Measurements from ENCODE around the gene PARVB. TPM values are rescaled to one million over a fixed set of nuclear protein-coding genes. Genes with fewer than 3 reads are reported as not detected.

PARVB gene
- total RNA-seq, 4 donors from 2014 or later: 27.7 to 88.5 (median 41.7) TPM

DNA sequence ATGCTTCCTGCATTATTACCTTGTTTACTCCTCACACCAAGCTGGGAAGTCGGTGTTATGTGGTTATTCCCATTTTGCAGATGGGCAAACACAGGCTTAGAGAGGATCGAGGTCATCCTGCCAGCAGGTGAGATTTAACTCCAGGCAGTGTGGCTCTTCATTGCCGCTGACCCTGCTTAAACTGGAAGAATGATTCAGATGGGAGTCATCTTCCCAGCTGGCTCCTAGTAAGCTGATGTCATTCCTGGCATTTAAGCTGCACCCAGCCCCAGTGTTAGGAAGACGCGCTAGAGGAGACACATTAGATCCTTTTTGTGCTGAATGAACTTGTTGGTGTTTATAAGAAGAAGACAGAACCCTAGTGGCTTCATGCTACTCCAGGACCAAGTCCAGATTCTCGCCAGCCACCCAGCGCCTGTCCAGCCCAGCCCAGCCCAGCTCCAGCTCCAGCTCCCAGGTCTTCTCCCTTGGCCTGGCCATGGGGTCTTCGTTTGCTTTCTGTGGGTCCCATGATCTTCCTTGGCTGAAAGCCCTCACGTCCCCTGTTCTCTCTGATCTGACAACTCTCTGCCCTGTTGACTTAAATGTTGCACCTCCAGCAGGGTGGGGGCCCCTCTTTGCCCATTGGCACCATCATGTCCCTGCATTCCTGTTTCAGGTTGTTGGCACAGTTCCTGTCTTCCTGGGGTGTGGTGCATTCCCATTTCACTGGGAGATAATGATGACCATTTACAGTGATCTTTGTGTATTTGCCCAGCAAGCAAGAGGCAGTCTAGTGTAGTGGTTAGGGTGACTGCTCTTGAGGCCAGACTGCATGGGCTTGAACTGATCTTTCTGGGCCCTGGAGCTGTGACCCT is 13.6 kb downstream of the PARVB start:
- Histone ChIP-seq H3K4me3 (no peak overlapping the region), H3K27me3 (no peaks in the 10 kb centered on the region), H3K4me1 (peaks cover 0 to 4% of the 10 kb centered on the region in 2 donors), H3K36me3 (no peaks in the 10 kb centered on the region), H3K9me3 (no peaks in the 10 kb centered on the region), H3K27ac (peak overlapping the region; percentile 58 to 65)
- TF ChIP-seq, protein P1, sequence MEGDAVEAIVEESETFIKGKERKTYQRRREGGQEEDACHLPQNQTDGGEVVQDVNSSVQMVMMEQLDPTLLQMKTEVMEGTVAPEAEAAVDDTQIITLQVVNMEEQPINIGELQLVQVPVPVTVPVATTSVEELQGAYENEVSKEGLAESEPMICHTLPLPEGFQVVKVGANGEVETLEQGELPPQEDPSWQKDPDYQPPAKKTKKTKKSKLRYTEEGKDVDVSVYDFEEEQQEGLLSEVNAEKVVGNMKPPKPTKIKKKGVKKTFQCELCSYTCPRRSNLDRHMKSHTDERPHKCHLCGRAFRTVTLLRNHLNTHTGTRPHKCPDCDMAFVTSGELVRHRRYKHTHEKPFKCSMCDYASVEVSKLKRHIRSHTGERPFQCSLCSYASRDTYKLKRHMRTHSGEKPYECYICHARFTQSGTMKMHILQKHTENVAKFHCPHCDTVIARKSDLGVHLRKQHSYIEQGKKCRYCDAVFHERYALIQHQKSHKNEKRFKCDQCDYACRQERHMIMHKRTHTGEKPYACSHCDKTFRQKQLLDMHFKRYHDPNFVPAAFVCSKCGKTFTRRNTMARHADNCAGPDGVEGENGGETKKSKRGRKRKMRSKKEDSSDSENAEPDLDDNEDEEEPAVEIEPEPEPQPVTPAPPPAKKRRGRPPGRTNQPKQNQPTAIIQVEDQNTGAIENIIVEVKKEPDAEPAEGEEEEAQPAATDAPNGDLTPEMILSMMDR (IDR thresholded peaks at IDR 0.05): no peak
- intact Hi-C loops (cut with DNase I; ENCODE audit: low total_unique reads): no loop called here
- peak; percentile 63 to 74 for DNase-seq

DNA sequence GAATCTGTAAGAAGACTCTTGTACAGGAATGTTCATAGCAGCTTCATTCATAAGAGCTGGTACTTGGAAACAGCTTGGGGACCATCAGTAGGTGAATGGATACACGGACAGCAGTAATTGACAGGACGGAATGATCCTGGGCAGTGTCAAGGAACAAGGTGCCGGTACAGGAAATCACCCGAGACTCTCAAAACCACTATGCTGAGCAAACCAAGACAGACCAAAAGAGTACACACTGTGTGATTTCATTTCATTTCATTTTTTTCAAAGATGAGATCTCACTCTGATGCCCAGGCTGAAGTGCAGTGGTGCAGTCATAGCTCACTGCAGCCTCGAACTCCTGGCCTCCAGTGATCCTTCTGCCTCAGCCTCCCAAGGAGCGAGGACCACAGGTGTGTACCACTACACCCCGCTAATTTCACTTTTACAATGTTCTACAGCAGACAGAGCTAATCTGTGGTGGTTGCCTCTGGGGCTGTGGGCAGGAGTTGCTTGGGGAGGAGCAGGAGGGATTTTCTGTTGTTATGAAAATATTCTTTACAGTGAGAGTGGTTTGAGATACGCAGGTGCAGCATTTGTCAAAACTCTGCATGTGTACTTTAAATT is 15.6 kb downstream of the PARVB start:
- Histone ChIP-seq H3K9me3 (no peaks in the 10 kb centered on the region), H3K4me3 (no peak overlapping the region), H3K27ac (no peak overlapping the region), H3K27me3 (no peaks in the 10 kb centered on the region), H3K4me1 (peaks cover 0 to 4% of the 10 kb centered on the region in 2 donors), H3K36me3 (no peaks in the 10 kb centered on the region)
- intact Hi-C loops (cut with DNase I; ENCODE audit: low total_unique reads): no loop called here
- no peak for DNase-seq
- TF ChIP-seq POLR2A (IDR thresholded peaks at IDR 0.05): no peak
- TF ChIP-seq, protein P1 (IDR thresholded peaks at IDR 0.05): no peak

DNA sequence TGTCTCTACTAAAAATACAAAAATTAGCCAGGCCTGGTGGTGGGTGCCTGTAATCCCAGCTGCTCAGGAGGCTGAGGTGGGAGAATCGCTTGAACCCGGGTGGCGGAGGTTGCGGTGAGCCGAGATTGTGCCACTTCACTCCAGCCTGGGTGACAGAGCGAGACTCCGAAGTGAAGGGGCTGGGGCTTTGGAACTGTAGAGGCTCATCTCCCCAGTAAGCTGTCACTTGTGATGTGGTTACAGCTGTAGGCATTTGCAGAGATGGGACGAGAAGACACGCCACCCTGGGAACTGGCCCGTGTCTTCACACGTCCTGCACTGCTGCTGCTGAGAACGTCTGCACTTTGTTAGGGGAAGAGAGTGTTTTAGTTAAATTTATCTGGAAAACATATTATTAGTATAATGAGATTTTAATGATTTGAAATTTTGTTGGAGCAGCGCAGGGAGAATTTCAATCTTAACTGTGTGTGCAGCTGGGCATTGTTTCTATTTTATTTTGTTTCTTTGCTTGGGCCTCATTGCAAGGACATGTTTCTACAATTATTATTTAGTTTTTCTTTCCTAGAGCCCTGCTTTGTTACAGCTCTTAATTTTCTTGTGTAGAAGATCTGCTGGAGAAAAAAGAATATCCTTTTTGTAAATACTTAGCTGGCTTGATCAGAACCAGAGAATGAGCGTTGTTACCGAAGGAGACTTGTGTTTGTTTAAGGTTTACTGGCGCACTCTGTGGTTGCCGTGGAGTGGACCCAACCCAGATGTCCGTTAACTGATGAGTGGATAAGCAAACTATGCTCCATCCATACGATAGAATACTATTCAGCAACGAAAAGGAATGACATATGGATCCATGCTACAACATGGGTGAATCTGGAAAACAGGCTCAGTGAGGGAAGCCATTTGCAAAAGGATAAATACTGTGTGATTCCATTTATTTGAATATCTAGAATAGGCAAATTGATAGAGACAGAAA is 18.4 kb downstream of the PARVB start:
- intact Hi-C loops (cut with DNase I; ENCODE audit: low total_unique reads): no loop called here
- Histone ChIP-seq H3K27me3 (no peaks in the 10 kb centered on the region), H3K9me3 (no peaks in the 10 kb centered on the region), H3K4me1 (peaks cover 0 to 4% of the 10 kb centered on the region in 2 donors), H3K27ac (no peak overlapping the region), H3K4me3 (no peak overlapping the region), H3K36me3 (no peaks in the 10 kb centered on the region)
- TF ChIP-seq, protein P1 (IDR thresholded peaks at IDR 0.05): no peak
- no peak for TF ChIP-seq POLR2A (IDR thresholded peaks at IDR 0.05)
- no peak for DNase-seq

DNA sequence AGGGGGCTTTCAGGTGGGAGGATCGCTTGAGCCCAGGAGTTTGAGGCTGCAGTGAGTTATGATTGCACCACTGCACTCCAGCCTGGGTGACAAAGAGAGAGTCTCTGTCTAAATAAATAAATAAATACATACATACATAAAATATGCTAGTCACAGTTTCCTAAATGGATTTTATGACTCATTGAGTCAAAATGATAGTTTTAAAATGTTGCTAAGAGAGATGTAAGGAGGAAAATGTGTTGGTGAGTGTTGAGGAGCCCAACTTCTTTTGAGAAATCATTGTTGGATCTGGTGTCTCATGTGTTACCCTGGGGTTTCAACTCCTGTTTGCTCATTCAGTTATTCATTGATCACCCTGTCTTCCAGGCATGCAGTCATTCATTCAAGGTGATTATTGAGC is 21.0 kb downstream of the PARVB start:
- Histone ChIP-seq H3K4me1 (no peaks in the 10 kb centered on the region), H3K4me3 (no peak overlapping the region), H3K9me3 (no peaks in the 10 kb centered on the region), H3K36me3 (no peaks in the 10 kb centered on the region), H3K27me3 (no peaks in the 10 kb centered on the region), H3K27ac (no peak overlapping the region)
- TF ChIP-seq, protein P1 (IDR thresholded peaks at IDR 0.05): no peak
- TF ChIP-seq POLR2A (IDR thresholded peaks at IDR 0.05): no peak
- no peak for DNase-seq
- intact Hi-C loops (cut with DNase I; ENCODE audit: low total_unique reads): no loop called here

All from uterus (tissue), 4 donors.